HL-60/S4 treated with retinoic acid at 250 ng/mL for 4 days and 3 days (cell line): ENCODE data around the gene ZNF783.

Source experiments
- in situ Hi-C: fragments of 300-500 bp; cut with MboI; formaldehyde crosslinking; loops from 2 replicates; pipeline ENCODE4 v1.7.0; 2022; ENCODE audit warnings: low sequenced_read_pairs

The ZNF783 gene

DNA sequence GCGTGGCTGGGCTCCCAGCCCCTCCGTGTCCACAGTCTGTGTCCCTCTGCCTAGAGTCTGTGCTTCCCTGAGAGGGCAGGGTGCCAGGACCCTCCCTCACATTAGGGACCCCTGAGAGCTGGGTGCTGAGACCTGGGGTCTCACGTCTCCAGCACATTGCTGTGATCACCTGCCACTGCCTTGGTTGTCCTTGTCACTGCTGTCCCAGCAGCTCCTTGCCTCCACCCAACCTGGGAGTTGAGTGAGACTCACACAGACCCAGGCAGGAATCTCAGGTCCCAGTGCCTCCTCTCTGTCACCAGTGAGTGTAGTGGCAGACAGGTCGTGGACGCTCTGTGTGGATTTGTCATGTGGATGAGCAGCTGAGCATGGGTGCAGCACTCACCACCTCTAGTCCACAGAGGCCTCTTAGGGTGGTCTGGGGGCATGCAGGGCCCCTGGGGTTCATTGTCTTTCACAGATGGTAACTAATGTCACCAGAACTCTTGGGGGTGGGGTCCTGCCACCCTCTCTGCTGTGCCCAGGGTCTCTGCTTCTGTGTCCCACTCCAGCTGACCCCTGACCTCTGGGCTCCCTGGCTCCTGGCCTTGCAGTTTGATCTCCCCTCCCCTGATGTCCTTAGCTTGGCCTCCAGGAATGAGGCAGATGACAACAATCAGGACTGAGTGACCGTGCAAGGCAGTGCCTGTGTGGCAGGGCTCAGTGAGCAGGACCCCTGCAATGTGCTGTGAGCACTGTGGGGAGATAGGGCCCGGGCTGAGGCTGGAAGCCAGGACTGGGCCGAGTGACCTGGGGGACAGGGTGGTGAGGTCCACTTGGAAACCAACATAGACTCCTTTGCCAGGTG, 18.9 kb downstream of the ZNF783 start:
- in situ Hi-C loops, result no loop called here

DNA sequence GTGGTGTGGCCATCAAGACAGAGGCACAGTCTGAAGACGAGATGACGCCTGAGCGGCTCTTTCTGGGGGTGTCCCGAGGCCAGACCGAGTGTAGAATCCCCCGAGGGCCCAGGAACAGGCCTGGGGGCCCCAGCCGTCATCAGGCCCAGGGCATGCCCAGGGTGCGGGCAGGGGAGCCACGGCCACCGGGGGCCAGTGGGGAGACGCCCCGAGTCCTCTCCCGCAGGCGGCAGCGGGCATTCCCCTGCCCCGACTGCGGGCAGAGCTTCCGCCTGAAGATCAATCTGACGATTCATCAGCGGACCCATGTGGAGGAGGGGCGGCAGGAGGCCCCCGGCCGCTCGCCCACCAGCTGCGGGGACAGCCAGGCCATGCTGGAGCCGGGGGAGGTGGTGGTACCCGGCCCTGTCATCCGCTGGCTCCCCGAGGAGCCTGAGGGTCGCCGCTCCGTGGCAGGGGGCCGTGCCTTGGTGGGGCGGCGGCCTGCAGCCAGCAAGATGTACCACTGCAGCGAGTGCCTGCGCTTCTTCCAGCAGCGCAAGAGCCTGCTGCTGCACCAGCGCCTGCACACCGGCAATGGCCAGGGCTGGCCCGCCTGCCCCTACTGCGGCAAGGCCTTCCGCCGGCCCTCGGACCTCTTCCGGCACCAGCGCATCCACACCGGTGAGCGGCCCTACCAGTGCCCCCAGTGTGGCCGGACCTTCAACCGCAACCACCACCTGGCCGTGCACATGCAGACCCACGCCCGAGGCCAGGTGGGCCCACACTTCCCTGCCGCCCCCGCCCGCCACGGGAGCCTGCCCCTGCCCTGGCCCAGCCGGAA, 19.7 kb downstream of the ZNF783 start:
- in situ Hi-C loops, result no loop called here

DNA sequence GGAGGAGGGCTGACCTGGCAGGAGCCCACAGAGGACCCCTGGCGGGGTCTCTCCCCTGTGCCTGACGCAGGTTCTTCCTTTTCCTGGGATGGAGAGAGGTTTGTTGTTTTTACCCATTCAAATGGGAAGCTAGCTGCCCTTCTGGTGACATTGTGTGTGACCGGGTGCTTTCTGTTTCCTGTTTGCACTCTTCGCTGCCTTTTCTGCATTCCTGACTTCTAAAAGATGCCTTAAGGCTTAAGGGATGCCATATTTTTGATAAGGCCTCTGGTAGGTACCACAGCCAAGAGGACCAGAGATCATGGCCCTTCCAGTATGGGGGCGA, 20.3 kb downstream of the ZNF783 start:
- in situ Hi-C loops, result no loop called here

DNA sequence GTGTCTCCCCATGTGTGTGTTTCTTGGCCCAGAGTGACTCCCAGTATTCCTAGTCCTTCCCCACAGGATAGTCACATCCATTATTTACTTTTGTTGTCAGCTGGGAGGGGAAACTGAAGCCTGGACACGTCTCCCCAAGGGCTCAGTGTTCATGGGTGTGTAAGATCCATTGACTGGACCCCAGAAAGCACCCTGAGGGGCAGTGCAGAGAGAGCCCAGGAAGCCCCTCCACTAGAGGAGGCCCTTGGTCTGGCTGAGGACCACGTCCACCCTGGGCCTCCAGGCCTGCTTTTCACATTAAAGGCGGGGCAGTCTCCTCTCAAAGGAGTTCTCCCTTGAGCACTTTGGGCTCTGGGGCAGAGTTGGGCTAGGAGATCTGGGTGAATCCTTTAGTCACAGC, 21.3 kb downstream of the ZNF783 start:
- in situ Hi-C loops, result no loop called here

DNA sequence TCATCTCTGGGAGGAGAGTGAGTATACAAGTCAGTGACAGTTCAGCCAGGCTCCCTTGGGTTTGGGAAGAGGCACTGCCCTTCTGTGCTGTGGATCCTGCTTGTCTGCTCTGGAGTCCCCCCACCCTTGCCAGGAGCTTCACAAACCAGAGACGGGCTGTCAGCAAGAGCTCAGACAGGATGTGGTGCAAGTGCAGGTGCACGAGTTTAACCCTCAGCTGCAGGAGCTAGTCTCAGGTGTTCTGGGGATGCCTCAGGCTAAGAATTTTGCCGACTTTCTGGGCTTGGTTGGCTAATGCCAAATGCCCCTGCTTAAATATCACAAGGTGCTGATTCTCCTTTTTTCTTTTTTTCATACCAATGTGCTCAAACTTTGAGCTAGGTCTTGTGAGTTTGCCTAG, 22.3 kb downstream of the ZNF783 start:
- in situ Hi-C loops, result no loop called here

DNA sequence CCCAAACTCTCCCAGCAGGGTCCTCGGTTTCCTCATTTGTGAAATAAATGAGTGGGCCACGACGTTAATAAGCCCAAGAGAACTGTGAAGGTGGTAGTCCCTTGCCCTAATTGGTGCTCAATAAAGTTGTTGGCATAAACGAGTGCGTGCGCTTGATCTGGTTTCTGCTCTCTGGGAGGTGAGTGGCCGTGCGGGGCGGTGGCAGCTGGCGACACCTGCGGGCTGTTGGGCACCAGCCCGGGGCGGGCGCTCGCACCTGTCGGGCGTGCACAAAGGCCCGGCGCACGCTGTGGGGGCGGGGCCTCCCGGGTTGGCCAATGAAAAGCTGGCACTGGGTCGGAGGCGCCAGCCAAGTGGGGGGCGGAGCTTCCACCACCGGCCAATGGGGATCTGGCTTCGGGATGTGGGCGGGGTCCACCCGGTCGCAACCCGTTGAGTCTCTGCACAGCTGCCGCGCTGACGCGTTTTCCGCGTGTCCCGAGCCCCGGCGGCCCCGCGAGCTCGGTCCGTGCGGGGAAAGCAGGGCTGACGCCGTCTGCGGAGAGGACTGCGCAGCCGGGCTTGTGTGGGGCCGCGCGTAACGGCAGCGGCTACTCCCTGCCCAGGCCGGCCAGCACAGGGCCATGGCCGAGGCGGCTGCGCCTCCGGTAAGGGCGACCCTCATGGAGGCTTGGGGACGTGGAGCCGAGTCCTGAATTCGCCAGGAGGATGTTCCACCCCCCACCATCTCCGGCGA, 23.0 kb downstream of the ZNF783 start:
- in situ Hi-C loops, result no loop called here

DNA sequence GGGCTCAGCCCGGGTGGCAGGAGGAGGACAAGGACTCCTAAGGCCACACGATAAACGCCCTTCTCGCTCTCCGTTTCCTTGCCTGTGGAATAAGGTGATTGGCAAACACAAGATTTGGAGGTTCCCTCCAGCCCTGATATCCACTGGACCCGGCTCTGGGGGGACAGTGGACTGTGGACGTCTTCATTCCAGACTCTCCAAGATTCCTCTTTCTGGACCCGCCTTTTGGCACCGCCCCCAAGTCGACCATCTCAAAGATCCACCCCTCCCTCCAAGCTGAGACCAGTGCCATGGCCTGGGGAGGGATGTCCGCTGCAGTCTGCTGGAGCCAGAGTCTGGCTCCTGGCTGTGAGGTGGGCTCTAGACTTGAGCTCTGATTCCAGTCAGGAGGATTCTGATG, 23.6 kb downstream of the ZNF783 start:
- in situ Hi-C loops, result no loop called here

DNA sequence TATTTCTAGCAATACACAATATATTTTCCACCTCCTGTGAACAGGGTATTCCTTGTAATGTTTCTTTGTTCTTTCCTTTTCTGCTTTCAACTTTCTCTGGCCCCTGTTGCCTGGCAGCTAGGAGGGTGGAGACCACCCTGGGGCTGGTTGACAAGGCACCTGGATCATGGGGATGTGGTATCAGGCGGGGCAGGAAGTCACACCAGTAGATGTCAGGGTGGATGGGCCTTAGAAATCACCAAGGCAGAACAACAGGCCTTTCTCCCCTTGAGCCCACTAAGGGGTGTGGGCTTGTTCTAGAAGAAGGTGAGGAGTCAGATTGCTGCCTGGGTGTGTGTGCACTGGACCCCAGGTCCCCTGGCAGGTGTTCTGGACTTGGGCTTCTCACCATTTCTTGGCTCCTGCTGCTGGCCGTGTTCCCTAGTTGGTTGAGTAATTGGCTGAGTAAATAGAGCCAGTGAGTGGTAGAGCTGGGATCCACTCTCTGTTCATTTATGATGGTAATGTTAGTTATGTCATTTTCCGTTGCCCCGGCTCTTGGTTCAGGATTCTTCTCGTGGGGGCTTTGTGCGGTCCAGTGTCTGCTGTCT, 24.9 kb downstream of the ZNF783 start:
- in situ Hi-C loops, result no loop called here

DNA sequence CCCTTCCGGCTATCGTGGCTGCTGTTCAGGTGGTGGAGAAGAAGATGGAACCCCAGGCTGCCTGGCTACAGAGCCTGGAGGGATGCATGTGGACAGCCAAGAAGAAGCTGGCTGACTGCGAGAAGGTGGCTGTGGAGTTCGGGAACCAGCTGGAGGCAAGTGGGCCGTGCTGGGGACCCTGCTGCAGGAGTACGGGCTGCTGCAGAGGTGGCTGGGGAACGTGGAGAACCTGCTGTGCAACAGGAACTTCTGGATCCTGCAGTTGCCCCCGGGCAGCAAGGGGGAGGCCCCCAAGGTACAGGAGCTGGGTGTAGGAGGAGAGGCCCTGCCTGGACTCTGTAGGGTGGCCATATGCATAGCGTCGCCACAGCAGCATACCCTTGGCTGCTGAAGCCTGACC, 25.6 kb downstream of the ZNF783 start:
- in situ Hi-C loops, result no loop called here

DNA sequence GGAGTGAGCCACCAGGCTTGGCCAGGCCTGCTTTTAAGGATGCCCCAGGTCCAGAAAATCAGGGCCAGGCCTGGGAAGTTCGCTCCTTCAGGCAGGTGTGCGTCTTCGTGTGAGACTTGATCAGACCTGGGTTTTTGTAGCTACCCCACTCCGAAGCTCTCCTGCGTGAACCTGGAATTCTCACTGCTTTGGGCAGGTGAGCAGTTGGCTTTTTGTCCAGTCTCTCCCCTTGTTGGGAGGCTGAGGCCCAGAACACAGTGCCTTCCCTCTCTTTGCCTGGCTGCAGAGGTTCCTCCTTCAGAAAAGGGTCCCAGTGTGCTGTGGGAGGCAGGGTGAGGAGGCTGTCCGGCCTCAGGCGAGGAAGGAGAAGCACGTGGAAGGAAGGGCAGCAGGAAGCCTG, 27.3 kb downstream of the ZNF783 start:
- in situ Hi-C loops, result no loop called here

DNA sequence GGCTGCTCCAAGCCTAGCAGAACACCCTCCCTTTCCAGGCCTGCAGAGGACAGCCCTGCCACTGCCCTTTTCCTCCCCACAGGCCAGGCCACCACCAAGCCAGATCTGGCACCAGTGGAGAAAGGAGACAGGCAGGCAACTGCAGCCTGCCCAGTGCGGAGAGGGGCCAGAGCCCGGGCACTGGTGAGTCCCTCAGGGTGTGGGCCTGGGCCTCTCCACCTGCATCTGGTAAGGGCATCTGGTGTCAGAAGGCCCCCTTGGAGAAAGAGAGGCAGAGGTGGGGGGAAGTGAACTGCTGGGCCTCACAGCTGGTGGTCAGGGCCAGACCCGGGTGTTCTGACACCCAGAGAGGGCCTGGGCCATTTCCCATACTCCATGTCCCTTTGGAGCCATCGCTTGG, 27.9 kb downstream of the ZNF783 start:
- in situ Hi-C loops, result no loop called here

DNA sequence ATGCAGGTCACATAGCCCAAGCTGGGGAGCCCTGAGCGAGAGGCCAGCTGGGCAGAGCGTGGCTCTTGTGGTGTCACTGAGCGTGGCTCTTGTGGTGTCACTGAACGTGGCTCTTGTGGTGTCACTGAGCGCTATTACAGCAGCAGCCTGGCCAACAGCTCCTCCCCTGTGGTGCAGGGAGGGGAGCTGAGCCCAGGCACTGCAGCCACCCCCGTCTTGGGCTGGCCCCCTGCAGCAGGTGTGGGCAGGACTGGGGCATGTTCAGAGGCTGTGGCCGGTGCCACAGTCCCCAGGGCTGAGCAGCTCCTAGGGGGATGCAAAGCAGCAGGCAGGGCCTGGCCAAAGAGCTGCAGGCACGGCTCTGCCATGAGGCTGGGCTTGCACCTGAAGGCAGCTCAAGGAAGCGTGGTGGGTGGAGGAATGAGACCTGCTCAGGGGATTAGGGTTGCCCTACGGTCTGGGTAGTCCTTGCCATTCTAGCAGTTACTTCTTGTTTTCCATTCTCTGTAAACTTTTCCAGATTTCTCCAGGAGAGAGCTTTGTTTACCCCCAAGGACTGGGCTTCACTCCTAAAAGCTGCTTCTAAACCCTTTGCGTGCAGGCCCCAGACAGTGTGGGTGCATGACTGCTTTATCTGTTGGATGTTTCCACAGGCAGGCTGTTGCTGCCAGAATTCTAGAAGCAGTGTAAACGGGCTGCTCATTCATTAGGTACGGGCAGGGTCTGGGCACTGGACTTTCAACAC, 29.2 kb downstream of the ZNF783 start:
- in situ Hi-C loops, result no loop called here

DNA sequence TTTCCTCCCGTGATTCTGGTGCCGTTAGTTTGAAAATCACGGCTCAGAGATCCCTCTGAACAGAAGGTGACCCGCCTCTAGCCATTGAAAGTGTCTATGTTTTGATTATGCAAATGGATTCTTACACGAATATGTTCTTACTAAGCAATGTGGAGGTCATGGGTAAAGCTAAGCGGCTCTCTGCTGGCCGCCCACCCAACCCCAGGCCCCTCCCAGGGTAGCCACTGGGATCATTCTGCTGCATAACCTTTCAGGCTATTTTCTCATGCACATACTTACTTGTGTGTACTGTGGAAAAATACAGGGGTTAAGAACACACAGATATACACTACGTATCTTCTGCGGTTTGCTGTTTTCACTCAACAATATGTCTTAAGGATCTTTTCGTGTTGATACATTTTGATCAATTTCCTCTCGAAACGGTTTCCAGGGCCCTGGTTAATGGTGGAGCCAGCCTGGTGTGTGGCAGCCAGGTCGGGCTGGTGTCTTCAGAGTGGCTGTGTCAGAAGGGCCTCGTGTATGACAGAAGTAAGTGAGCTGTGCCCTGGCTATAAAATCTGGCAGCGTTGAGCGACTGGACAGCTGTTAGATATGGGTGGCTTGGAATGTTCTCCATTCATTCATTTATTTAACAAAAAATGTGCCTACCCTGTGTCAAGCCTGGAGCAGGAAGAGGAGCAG, 29.9 kb downstream of the ZNF783 start:
- in situ Hi-C loops, result no loop called here

DNA sequence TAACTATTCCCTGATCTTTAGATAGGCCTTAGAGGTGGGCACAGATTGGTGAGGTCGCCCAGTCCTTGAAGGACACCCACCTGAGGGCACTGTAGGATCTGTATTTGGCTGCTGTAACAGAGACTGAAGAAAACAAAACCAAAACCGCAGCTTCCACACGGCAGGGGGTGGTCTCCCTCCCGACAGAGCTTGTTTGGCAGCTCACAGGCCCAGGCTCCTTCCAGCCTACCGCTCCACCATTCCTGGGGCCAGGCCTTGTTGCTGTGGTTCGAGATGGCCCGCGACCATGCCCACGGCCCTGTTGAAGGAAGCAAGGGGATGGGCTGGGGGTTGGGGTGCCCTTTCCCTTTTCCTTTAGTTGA, 30.4 kb downstream of the ZNF783 start:
- in situ Hi-C loops, result no loop called here

DNA sequence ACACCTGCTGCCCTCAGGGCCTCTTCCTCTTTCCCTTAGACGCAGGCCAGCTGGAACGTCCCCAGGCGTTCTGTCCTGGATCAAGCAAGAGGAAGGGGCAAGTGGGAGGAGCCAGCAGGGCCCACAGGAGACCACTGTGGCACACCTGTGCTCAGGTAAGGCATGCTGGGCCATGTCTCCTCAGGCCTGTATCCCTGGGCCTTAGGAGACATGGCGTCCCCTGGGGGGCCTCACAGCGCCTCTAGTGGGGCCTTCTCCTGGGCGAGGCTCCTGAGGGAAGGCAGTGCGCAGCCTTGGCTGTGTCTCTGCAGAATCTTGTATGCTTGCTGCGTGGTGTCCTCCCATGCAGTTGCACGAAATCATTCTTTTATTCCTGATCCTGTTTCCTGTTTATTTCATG, 31.3 kb downstream of the ZNF783 start:
- in situ Hi-C loops, result no loop called here

DNA sequence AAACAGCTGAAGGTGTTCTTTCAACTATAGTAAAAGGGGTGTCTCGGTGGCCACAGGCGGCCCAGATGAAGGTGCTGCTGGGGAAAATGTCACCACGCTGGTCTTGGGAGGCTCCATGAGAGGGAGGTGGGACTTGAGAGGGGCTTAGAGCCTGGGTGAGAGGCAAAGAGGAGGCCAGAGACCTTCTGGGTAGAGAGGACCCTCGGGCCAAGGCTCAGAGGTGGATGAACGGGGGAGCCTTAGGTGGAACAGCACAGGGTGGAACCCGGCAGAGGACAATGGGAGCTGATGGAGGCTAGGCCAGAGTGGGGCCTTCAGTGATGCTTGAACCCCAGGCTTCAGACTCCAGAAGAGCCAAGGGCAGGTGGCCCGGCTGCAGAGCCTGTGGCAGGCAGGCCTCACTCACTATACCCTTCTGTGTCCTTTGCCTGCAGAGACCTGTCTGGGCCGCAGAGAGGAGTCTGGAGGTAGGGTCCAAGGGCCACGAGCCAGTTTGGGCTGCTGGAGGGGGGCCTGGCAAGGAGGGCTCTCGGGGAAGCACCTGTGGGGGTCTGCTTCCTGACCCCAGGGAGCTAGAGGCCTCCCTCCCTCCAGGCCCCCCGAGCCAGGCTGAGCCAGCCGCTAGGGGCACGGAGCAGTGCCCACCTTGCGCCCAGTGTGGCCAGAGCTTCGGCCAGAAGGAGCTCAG, 32.1 kb downstream of the ZNF783 start:
- in situ Hi-C loops, result no loop called here

DNA sequence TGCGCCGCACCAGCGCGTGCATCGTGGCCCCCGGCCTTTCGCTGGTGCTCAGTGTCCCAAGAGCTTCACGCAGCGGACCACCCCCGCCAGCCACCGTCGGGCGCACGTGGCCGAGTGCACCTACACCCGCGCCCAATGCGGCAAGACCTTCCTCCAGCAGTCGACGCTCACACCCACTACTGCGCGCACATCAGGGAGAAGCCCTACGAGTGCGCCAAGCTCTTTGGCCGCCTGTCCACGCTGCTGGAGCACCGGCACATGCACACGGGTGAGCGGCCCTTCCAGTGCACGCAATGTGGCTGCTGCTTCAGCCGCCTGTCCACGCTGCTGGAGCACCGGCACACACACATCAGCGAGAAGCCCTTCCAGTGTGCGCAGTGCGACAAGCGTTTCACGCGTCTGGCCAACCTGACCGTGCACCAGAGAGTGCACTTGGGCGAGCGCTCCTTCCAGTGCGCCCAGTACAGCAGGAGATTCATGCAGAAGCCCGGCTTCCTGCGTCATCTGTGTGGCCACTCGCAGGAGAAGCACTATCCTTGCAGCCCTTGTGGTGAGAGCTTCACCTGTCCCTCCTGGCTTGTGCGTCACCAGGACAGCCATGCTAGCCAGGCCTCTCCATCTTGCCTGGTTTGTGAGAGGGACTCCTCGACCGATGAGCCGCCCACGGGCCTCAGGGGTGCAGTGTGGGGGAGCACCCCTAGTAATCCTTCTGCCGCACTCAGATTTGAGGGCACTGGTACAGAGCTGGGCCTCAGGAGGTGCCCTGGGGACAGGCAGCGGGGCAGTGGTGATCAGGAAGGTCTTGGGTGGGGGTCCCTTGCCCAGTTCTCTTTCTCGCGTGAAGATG, 32.9 kb downstream of the ZNF783 start:
- in situ Hi-C loops, result no loop called here

DNA sequence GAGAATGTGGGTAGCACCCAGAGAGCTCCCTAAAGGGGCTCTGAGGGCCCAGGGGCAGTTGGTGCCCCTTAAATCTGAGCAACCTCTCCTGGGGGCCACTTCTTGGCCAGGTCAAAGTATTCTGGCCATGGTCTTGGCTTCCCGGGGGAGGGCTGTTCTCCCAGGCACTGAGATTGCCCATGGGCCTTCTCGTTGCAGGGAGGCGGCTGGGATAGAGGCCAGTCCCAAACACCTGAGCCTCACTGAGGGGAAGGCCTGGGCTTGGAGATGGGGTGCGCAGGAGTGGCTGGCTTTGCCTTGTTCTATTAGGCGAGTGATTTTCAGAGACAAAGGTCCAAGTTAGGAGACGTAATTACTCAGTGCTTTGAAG, 33.5 kb downstream of the ZNF783 start:
- in situ Hi-C loops, result no loop called here

DNA sequence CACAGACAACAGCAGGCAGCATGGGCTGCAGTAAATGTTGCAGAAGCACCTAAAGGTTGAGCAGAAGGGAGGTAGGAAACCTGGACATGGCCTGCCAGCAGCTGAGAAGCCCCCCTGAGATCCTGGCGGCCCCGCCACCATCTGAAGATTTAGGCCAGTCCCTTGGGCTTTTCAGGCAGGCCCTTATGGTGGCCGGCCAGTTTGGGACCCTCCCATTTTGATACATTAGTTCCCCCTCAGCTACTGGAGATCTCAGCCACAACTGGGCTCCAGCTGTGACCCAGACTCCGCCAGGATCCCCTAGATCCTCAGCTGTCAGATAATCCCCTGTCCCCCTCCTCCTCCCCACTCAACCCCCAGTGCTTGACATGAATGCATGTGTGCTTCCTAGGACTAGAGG, 34.4 kb downstream of the ZNF783 start:
- in situ Hi-C loops, result no loop called here
